CD4-positive, alpha-beta T cell treated with Interleukin-15 for 1 hour (primary cell): ENCODE measurements around the gene WEE2.

ENCODE experiments used
- DNase-seq: peaks from one replicate; pipeline ENCODE4 v3.0.0-alpha.2; 2020

WEE2 gene

DNA sequence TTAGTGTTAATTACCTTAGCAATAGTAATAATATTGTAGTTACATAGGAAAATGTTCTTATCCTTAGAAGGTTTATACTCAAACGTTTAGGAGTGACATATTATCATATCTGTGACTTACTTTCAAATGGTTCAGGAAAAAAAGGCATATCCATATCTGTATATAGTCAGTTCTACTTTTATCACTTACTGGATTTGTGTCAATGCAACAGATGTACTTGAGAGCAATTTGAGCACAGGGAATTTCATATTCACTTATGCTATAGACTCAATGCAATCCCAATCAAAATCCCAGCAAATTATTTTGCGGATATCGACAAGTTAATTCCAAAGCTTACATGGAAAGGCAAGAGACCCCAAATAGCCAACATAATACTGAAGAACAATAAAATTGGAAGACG is 16.2 kb upstream of the WEE2 start:
- DNase-seq, result no peak

DNA sequence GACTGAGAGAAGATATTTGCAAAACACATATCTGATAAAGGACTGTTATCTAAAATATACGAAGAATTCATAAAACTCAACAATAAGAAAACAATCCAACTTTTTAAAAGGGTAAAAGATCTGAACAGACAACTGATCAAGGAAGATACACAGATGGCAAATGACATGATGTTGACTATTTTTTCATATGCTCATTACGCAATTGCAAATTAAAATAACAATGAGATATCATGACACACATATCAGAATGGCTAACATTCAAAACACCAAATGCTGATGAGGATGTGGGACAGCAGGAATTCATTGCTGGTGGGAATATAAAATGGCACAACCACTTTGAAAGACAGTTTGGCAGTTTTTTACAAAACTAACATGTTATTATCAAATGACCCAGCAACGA is 15.1 kb upstream of the WEE2 start:
- no peak for DNase-seq

DNA sequence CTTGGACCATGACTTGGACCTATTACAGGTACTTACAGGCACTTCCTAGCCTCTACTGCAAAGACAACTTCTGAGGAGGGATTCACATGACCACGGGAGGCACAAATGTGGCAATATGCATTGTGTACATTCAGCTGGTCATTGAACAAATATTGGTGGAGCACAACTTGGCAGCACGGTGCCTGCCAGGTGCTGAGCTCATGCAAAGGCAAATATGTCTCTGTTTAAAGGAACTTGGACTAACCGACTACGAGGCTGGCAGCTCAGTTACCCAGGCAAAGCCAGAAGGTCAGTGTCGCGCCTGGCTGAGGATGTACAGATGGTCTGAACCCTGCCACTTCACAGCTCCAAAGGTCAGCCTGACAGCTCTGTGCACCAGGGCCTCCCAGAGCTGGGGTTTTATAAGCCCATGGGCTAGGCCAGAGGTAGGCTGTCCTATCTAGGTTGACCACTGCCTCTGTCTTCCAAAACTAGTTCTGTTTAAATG is 12.3 kb upstream of the WEE2 start:
- no peak for DNase-seq

DNA sequence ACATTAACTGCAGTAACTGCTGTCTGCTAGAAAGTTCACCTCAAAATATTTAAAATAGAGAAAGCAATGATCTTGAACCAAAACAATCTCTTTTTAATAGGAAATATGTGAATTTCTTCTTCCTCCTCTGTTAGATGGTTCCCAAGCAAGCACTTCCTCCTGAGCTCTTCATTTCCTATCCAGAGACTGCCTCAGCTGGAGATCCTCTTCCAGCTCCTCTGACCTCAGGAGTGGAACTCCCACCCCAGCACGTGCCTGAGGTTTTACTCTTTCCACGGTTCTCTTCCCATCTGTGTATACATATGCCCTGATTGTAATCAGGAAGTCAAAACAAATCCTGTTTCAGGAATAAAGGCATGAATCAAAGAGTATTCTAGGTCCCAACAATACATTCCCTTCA is 11.8 kb upstream of the WEE2 start:
- no peak for DNase-seq

DNA sequence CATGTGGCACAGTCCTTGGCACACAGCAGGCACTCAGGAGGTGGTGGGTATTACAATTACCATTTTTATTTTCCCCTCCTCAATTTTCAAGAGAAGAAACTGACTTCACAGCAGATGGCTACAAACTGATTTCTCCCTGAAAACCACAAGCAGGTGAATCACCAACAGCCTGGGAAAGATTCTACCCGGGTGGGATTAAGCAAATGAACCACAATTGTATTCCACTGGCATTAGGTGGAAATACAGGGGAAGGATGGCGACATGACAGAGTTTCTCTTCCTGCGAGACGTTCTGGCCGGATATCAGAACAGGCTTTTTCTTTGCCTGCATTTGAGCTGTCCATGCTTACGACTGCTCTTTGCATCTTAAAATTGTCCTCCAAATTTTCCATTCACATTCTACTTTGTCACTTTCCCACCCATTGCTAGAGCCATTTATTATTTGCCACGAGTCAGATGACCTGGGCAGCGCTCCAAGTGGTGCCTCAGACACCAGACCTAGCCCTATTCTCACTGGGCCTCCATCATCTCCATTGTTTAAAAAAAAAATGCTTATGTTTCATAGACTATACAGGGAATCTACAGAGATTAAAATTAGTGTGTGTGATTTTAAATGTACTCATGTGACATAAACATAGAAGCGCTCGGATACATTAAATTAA is 10.8 kb upstream of the WEE2 start:
- no peak for DNase-seq

DNA sequence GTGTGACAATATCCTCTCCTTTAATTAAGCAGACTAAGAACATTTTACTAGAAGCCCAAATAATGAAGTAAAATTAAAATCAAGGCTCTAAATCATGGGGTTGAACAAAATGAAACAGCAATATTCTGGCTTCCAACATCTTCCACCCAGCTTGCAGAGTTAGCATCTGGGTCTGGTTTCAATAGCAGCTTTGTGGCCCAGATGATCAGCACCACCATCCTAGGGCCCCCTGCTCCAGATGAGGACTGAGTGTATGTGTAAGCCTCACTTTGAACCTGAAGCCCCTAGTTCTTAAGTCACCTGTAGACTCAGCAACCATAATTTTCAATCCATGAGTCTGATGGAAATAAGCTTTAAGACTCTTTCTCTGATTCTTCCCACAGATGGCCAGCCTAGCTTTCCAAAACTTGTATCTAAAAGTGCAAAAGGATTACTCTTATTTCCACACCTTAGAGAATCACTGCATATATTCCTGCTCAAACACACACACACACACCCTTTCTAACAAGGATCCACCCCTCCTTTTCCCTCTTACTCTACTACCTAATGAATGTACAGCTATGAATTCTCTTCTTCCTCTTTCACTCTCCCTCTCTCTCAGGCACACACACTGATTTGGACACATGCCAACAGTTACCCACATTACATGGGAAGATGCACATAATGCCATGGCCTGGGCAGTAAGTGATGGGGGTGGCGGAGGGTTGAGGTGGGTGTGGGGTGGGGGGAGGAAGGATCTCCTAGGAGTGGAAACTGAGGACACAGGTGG is 9.7 kb upstream of the WEE2 start:
- no peak for DNase-seq

DNA sequence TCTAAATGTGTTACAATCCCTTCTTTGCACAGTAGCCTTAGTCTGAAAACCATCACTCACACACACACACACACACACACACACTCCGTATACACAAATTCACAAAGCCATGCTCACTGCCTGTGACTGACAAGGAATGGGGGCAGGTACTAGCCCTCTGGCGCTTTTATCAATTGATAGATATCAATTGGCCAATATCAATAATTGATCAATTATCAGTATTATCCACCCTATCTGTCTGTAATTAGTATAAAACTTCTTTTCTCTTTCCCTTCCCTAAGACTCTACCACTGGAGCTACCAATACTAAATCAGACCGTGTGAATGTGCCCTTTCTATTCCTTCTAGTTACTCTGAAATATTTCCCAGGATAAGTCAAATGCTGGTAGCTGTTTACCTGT is 8.3 kb upstream of the WEE2 start:
- DNase-seq, result no peak

DNA sequence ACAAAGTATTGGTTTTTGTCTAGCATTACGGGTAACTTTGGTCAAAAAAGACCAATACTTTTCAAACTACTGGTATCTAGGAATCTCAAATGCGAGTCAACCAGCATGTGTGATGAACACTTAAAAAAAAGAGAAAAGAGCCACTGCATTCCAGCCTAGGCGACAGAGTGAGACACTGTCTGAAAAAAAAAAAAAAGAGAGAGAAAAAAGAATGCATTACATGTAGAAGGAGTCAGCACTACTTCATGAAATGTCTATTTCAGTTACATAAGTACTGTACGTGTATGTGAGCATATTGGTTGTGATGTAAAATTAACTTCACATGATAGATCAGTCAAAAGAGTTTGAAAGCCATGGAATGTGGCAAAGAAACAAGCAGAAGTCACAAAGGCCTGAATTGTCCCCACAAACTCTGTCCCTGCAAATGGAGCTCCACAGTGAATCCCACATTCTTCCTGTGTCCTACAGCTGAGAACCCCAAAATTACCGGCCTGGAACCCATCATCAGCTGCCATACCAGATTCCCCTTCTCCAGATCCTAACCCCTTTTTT is 7.8 kb upstream of the WEE2 start:
- DNase-seq, result no peak

DNA sequence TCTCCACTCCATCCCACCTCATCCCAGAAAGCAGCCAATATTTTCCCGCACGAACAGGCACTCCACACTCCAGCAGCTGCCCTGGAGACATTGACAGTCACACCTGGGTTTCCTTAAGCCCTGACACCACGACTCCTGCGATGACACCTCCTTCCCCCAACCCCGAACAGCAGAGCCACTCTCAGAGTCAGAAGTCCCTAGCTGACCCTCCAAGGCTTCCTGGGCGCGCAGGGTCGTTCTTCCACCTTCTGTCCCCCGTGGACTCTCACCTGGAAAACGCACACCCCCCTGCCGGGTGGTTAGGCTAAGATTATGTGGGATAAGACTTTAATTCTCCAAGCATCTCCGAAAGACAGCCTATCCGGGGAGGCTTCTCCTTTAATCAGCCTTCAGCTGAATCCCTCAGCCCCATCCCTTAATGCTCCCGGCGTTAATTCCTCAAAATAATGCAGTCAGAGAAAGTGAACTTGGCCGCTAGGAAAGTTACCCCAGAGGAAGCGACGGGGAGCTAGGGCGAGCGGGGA is 7.2 kb upstream of the WEE2 start:
- DNase-seq, result no peak

DNA sequence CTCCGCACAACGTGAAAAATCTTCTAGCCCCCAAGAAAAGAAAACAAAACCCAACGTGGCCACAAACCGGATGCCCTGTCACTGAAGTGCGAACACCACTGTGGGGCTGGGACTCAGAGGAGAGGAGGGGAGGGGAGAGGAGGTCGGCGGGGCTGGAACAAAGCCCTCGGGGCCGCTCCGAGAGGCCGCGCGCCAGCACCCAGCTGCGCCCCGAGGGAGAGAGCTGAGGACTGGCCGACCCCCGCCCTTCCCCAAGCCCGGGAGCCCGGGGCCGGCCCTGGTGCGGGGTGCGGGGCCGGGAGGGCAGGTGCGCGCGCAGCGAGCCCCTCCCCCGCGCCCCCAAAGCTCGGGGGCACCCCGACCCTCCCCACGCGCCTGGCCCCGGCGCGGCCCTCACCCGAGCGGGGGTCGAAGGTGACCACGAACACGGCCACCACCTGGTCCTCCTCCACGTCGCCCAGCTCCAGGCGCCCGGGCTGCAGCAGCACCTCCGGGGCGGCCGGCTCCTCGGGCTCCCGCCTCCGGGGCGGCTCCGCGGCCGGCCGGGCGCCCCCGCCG is 6.6 kb upstream of the WEE2 start:
- DNase-seq, result peak; percentile 79

DNA sequence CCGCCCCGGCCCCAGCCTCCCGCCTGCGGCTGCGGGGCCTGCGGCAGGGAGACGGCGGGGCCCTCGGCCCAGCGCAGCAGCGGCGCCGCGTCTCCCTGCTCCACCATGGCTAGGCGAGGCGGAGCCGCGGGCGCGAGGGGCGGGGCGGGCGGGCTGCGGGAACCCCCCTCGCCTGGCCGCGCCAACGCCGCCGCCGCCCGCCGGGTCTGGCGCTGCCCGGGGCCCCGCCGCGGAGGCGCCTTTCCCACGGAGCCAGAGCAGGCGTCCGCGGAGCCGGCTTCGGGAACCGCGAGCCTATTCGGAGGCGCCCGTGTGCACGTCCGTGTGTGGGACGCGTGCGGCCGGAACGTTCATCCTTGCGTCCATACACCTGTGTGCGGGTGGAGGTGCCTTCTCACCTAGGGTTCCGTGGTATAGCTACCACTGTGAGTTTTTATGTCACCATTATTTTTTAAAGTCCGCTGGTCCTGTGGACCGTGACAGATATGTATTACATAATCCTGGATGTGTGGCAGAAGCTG is 6.0 kb upstream of the WEE2 start, which contains the start of gene DENND11:
TSS of gene DENND11 (minus strand) at position 120 of the 521 bp plus-strand sequence. CDS start at position 107, 13 bp downstream.
- DNase-seq, result peak; percentile 53

DNA sequence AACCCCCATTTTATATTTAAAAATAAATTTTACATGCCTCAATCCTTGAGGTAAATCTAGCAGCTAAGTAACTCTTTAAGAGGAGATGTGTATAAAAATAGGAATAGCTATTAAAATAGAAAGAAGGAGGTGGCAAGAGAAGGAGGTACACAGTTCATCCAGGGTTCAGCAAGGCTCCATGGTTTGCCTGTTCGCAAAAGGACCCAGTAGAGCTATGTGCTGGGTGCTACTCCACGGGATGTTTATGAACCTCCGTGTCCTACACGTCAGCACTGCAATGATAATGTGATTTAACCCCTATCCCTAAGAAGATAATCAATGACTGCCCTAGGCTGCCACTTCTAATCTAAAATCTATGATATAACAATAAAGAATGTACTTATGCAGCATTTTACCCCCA is 5.3 kb upstream of the WEE2 start:
- DNase-seq, result no peak

DNA sequence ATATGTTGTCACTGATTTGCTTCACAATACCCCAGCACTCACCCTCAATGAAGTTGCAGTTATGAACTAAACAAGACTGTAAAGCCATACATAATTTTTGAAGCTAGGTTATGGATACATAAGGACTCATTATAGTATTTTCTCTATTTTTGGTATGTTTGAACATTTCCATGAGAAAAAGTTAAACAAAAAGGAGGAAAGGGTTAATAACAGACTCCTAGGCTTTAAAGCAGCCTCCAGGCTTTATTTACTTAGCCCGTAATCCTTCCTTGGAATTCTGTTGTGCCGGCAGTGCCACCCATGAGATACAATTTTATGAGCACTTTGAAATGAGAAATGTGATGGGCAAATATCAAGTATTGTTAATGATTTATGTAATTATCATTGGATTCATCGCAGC is 4.0 kb upstream of the WEE2 start:
- DNase-seq, result no peak

DNA sequence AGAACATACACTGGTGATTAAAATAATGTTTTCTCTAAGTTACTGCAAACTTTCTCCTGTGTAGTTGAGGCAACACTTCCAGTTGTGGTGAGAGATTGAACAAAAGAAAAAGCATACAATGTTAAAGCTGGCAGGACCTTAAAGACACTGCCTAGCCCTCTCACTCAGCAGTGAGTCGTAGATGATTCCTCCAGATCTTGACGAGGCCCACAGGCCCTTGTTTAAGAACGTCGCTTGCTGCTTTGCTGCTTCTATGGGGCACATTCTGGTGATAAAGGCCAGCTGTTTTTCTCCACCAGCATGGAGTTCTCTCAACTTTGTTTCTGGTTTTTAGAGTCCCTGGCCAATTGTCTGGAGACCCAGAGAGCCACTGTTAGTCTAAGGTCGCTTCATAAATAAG is 3.4 kb upstream of the WEE2 start:
- no peak for DNase-seq

DNA sequence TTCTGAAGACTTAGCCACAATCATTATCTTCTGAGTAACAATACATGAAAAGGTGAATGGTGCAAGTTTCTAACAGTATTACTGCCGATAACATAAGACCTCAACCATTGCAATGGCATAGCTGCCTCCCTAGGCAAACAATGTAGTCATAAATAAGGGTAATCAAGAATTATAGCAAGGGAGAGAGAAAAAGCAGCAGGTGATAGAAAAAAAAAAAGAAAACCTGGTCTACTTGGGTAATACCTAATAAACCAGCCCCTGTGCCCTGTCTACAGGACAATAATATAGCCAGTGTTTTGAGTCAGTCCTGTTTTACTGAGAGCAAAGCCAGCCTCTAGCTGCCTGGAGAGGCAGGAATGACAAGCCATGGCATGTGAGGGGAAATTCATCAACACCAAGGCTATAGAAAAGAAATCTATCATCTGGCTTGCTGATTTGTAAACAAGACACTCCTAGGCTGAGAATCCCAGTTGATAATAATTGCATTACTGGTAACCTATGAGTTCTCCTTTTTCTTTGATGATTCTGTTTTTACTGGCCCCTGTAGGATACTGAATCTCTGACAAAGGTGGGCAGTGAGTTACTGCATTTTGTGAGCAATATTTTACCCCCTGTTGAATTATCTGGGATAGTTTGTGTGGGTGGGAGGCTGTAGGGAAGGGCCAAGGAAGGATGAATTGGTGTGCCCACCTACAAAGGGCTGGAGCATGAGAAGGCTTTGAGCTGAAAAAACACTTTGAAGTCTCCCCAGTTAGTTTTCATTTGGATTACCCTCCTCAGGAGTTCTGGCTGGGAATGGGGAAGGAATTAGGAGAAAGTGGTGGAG is 1.7 kb upstream of the WEE2 start:
- no peak for DNase-seq

DNA sequence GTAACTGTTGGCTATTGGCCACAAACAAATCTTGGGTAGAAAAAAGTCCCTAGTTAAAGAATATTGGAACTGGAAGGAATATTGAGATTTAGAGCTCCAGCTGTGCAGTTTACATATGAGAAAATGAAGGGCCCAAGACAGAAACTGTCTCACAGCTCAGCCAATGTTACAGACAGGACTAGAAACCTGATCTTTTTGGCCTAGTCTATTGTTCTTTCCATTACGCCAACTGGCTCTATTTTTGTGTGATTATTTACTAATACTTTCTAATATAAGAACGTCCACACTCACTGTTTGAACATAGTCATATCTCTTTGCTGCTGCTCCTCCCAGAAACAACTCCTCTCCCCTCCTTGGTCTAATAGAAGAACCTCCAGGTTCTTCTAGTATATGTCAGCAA is 1.2 kb downstream of the WEE2 start:
- no peak for DNase-seq

DNA sequence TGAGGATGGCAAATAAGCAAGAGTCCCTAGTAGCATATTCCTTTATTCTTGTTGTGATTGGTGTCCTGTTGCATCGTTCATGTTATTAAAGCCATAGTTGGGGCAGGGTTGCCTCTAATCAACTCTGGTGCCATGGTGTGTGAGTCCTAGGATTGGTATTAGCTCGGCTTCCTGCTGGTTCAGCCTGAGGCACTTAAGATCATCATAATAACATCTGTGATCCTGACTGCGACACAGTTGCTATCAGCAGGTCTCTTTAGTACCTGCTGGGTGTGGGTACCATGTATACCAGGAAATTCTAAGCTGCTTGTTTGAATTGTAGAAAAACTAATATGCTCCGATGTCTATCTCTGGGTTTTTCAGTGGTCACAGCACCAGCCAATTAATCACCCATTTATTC is 1.6 kb downstream of the WEE2 start:
- DNase-seq, result no peak

DNA sequence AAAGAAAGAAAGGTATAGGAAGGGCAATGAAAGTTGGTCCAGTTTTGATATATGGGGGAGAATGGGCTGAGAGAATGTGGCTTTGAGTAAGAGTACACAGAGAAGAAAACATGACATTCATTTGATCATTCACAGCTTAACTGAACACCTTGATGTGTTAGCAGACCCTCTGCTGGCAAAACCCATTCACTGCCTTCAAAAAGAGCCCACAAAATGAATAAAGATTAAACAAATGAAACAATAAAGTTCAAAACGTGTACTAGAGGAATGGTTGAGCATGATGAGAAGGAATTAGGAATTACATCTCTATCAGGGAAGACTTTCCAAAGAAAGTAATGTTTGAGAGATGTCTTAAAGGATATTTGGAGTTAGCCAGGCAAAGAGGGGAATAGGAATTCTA is 2.1 kb downstream of the WEE2 start:
- DNase-seq, result no peak

DNA sequence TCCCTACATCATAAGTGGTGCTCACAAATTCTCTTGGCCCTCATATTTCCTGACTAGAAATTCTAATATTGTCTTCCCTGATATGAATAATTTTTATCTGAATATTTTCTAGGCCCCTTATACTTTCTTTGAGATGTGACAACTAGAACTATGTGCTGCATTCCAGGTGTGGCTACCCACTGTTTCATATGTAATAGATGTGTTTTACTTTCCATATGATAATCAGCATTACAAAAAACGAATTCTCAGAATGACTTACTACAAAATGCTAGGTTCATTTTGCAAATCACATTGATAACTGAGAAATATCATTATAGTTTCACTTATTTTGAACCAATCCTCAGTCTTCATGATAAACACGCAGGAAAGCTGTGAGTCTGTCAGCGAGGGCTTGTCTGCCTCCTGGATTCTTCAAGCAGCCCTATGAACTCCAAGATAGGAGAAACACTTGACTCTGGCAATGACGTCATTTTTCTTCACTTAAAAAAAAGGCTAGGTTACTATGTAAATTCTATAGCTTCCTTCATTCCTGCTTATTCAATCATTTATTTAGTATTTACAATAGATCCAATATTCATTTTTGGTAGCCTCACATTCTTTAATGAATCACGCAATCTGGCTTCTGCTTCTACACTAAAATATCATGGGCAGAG is 4.6 kb downstream of the WEE2 start:
- no peak for DNase-seq

DNA sequence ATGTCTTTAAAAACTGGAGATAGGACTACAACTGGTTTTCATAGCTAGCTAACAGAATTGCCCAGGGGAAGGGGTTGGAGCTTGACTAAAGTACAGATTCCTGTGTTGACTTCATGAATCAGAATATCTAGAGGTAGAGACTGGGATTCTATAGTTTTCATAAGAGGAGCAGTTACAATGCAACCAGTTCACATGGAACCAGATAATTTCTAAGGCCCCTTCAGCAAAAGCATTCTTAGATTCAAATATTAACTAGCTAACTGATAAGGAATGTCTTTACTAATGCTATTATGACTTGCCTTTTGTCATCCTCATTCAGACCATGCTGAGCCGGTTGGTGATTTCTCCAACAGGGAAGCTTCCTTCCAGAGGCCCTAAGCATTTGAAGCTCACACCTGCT is 5.7 kb downstream of the WEE2 start:
- DNase-seq, result no peak

DNA sequence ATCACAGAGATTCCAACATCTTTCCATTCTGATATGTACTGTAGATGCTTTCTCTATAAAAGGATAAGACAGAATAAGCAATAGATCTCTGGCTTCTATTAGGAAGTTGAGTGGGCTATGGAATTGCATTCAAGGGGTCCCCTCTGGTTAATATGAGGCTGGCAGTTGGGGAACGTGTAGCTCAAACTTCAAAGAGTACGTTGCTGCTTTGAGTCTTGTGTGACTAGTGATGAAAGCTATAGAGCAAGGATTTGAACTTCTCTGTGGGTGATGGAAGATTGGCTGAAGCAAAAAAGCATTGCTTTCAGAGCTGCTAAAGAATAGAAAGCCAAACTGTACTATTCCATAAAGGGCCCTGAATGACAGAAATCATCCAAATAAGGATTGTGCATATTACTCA is 6.4 kb downstream of the WEE2 start:
- no peak for DNase-seq

DNA sequence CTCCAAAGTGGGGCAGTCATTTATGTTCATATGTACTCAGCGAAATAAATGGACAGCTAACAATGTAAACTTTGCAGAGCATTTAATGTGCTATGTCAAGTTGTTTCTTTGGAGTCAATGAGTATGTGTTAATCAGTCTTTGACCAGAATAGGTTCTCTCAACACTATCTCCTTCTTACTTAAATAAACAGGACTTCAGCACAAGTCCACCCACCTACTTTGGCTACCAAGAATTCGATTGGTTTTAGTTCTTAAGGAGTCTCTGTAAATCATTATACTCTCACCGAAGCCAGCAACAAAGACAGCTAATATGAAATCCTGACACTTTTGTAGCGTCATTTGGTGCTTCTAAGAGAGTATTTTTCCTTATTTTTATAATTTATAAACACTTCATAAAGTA is 6.9 kb downstream of the WEE2 start:
- DNase-seq, result no peak
